Panc1 (cell line): ENCODE measurements around the gene CXCL1. TPM values are rescaled to one million over a fixed set of nuclear protein-coding genes. Genes with fewer than 3 reads are reported as not detected.

ENCODE experiments used
- ATAC-seq: fragments of 200-7000 bp; cut with Tn5 transposase; 2 replicates; pipeline ENCODE4 v1.9.1; 2020; ENCODE audit warnings: mild to moderate bottlenecking, moderate library complexity
- BruUV-seq: library from RNA; stranded (reverse); fragments of 400-500 nt; replicated peaks from 2 replicates; lab custom pipeline; 2021; lab: Mats Ljungman, UMichigan
- CTCF ChIA-PET: fragments of 300-600 bp; sonication (Branson Sonifier 250); formaldehyde crosslinking; loops from one replicate; lab custom pipeline; 2022; ENCODE audit warnings: antibody characterized with exemption; lab: Charles Lee
- POLR2A ChIA-PET: fragments of 300-600 bp; sonication (Branson Sonifier 250); formaldehyde crosslinking; loops from one replicate; lab custom pipeline; 2022; ENCODE audit warnings: antibody characterized with exemption; lab: Charles Lee
- DNase-seq: peaks from one replicate; pipeline ENCODE4 v3.0.0-alpha.2; 2010; ENCODE audit warnings: low read depth, low spot score
- H3K27ac ChIP-seq: 2 replicates; pipeline ENCODE4 v1.5.1; 2011; ENCODE audit warnings: mild to moderate bottlenecking, low read length, inconsistent platforms
- H3K27me3 ChIP-seq: fragments of 200-500 bp; sonication (Bioruptor generic); 2 replicates; pipeline ENCODE4 v1.6.0; 2014; ENCODE audit warnings: low read length, inconsistent platforms; ENCODE audit not compliant: control insufficient read depth, insufficient read depth
- H3K36me3 ChIP-seq: fragments of 200-500 bp; sonication (Bioruptor generic); 2 replicates; pipeline ENCODE4 v1.5.1; 2014; ENCODE audit warnings: inconsistent platforms, mild to moderate bottlenecking, low read length, moderate library complexity; ENCODE audit not compliant: control insufficient read depth, insufficient read depth
- H3K4me1 ChIP-seq: 2 replicates; pipeline ENCODE4 v1.5.1; 2011; ENCODE audit warnings: inconsistent platforms, mild to moderate bottlenecking, low read length, moderate library complexity; ENCODE audit not compliant: control insufficient read depth, insufficient read depth
- H3K4me3 ChIP-seq, 2 experiments: 2 replicates each; pipeline ENCODE4 v1.5.1; 2011 to 2012; ENCODE audit warnings: low read depth in 2 of 2, low read length in 2 of 2, mild to moderate bottlenecking in 2 of 2, inconsistent platforms in 1 of 2, moderate library complexity in 1 of 2
- H3K9me3 ChIP-seq: fragments of 200-500 bp; sonication (Bioruptor generic); 2 replicates; pipeline ENCODE4 v1.5.1; 2014; ENCODE audit warnings: low read depth, mild to moderate bottlenecking, inconsistent platforms, low read length, moderate library complexity; ENCODE audit not compliant: control insufficient read depth, insufficient read depth
- POLR2AphosphoS5 ChIP-seq: IDR thresholded peaks from 2 replicates; pipeline ENCODE4 v1.6.1; 2012; ENCODE audit warnings: mild to moderate bottlenecking, low read depth, low read length, moderate library complexity
- SIN3A ChIP-seq: IDR thresholded peaks from 2 replicates; pipeline ENCODE4 v1.6.1; 2012; ENCODE audit warnings: low read depth, mild to moderate bottlenecking, low read length, moderate library complexity, borderline replicate concordance; ENCODE audit not compliant: insufficient read depth
- TCF7L2 ChIP-seq: IDR thresholded peaks from 2 replicates; pipeline ENCODE4 v1.6.1; 2011; ENCODE audit warnings: mild to moderate bottlenecking, low read depth, low read length, inconsistent platforms
- in situ Hi-C: cut with HindIII; loops from 2 replicates; pipeline ENCODE4 v1.10.0; 2016; ENCODE audit warnings: low sequenced_read_pairs, low pct_unique_long_range_greater_than_20kb
- intact Hi-C: fragments of 100-400 bp; cut with micrococcal nuclease; formaldehyde crosslinking; loops from one replicate; pipeline ENCODE4 v1.10.0; 2022; ENCODE audit not compliant: unreplicated experiment
- total RNA-seq: library from RNA; stranded (reverse); gene quantifications from one replicate; pipeline ENCODE4 v1.2.1, GENCODE V29; 2021; ENCODE audit not compliant: unreplicated experiment
- TF ChIP-seq, protein P1 (sequence below), 2 experiments: IDR thresholded peaks; 2 replicates each; pipeline ENCODE4 v1.6.1; 2011 to 2012; ENCODE audit warnings: low read depth in 2 of 2, control low read depth in 1 of 2, low read length in 1 of 2, mild to moderate bottlenecking in 1 of 2, moderate library complexity in 1 of 2; ENCODE audit not compliant: insufficient read depth in 1 of 2
- TF ChIP-seq, protein P2 (sequence below): fragments of 450-650 bp; IDR thresholded peaks from 2 replicates; pipeline ENCODE4 v1.5.1; 2017; ENCODE audit warnings: mild to moderate bottlenecking

Gene CXCL1
- total RNA-seq, 1 experiment from 2014 or later, result 12.8 TPM

DNA sequence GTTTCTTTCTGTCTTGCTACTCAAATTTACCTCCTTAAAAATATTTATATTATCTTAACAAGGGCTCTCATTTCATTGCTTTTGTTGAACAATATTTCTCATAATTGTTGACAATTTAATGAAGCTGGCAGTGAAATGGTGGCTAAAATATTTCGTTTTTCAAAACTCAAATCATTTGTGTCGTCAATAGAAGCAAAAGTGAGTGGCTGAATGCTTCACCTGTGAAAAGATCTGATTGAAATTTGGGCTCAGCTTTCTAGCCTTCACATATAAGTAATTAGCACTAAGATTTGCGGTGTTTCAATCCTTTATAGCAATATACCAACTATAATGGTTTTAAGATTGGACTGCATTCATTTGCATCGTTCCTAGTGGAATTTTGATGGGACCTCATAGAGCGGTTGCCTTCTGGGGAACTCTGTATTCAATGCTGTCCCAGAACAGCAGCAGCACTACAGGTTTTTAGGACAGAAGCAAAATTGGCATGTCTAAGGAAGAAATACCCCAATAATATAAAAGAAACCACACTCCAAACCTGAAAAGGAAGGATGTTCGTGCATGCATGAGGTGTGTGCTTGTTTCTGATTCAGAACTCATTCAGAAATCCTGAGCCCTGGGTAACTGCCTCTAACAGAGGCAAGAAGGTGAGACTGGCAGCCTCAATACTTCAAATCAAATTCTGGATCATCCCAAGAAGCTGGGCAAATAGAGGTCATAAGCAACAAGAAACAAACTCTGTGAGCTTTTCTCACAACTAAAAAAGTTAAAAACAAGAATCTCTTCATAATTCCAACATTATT lies 2.5 kb downstream of the CXCL1 start:
- Histone ChIP-seq H3K27ac (no peak overlapping the region), H3K27me3 (no peaks in the 10 kb centered on the region), H3K4me3 (peak overlapping the region; percentile 30 to 54), H3K9me3 (no peaks in the 10 kb centered on the region), H3K4me1 (peaks cover 5% of the 10 kb centered on the region), H3K36me3 (no peaks in the 10 kb centered on the region)
- in situ Hi-C loops, result no loop called here
- TF ChIP-seq POLR2AphosphoS5 (0 out of 2 replicates have a peak, but pooled peaks have one; percentile 4), SIN3A (no peak), TCF7L2 (no peak)
- TF ChIP-seq, protein P1, sequence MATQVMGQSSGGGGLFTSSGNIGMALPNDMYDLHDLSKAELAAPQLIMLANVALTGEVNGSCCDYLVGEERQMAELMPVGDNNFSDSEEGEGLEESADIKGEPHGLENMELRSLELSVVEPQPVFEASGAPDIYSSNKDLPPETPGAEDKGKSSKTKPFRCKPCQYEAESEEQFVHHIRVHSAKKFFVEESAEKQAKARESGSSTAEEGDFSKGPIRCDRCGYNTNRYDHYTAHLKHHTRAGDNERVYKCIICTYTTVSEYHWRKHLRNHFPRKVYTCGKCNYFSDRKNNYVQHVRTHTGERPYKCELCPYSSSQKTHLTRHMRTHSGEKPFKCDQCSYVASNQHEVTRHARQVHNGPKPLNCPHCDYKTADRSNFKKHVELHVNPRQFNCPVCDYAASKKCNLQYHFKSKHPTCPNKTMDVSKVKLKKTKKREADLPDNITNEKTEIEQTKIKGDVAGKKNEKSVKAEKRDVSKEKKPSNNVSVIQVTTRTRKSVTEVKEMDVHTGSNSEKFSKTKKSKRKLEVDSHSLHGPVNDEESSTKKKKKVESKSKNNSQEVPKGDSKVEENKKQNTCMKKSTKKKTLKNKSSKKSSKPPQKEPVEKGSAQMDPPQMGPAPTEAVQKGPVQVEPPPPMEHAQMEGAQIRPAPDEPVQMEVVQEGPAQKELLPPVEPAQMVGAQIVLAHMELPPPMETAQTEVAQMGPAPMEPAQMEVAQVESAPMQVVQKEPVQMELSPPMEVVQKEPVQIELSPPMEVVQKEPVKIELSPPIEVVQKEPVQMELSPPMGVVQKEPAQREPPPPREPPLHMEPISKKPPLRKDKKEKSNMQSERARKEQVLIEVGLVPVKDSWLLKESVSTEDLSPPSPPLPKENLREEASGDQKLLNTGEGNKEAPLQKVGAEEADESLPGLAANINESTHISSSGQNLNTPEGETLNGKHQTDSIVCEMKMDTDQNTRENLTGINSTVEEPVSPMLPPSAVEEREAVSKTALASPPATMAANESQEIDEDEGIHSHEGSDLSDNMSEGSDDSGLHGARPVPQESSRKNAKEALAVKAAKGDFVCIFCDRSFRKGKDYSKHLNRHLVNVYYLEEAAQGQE (IDR thresholded peaks at IDR 0.05; ENCODE audit: insufficient read depth in 1 of 2, low read depth in 2 of 2, low read length in 1 of 2), result no peak
- TF ChIP-seq, protein P2, sequence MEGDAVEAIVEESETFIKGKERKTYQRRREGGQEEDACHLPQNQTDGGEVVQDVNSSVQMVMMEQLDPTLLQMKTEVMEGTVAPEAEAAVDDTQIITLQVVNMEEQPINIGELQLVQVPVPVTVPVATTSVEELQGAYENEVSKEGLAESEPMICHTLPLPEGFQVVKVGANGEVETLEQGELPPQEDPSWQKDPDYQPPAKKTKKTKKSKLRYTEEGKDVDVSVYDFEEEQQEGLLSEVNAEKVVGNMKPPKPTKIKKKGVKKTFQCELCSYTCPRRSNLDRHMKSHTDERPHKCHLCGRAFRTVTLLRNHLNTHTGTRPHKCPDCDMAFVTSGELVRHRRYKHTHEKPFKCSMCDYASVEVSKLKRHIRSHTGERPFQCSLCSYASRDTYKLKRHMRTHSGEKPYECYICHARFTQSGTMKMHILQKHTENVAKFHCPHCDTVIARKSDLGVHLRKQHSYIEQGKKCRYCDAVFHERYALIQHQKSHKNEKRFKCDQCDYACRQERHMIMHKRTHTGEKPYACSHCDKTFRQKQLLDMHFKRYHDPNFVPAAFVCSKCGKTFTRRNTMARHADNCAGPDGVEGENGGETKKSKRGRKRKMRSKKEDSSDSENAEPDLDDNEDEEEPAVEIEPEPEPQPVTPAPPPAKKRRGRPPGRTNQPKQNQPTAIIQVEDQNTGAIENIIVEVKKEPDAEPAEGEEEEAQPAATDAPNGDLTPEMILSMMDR, result no peak
- ATAC-seq (no peak), DNase-seq (no peak)
- intact Hi-C loops, result loop anchor here (2.0 to 5.0 kb wide), 2 partner anchors 46 to 263 kb away; no protein-coding TSS in a partner anchor
- CTCF ChIA-PET, result no interaction called here
- BruUV-seq, result no TSS peak
- POLR2A ChIA-PET, result interaction anchor here (0.6 kb wide), 2 partner anchors 190 to 210 kb away, joined by 3 to 8 read pairs; no protein-coding TSS in a partner anchor

DNA sequence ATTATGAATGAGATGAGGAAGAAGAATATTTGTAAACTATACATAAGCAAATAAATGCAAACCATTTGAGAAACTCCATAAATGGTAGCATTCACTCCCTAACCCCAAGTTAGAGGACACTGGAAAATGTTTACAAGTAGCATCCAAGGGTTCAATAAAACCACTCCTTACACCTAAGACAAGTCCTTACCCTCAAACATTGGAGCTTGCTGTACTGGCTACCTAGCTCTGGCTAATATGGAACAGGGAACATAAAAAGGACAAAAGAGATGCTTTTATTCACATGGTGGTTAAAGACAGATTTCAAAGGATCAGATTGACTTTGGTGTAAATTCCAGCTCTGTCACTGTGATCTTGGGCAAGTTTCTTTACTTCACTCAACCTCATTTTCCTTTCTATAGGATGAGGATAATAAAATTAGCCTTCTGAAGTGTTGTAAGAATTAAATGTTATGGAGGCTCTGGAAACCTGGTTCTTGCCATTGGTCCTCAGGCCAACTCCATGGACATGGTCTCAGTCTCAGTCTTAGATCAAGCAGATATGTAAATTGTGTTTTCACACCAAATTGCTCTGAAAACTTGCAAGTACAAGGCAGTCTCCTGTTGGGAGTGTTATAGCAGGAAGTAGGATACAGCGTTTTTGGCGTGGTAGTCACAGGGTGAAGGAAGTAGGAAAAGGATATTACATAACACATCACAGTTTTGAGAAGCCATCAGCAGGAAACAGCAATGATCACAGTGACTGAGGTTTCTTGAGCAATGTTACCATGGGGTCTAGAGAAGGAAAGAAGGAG lies 3.3 kb downstream of the CXCL1 start:
- TF ChIP-seq SIN3A (no peak), POLR2AphosphoS5 (peak; percentile 46; the same call in 1 of the 2 replicates), TCF7L2 (no peak)
- TF ChIP-seq, protein P1 (IDR thresholded peaks at IDR 0.05; ENCODE audit: insufficient read depth in 1 of 2, low read depth in 2 of 2, low read length in 1 of 2), result no peak
- TF ChIP-seq, protein P2, result no peak
- Histone ChIP-seq H3K4me3 (no peak overlapping the region), H3K27me3 (no peaks in the 10 kb centered on the region), H3K9me3 (no peaks in the 10 kb centered on the region), H3K27ac (no peak overlapping the region), H3K4me1 (peaks cover 5% of the 10 kb centered on the region), H3K36me3 (no peaks in the 10 kb centered on the region)
- in situ Hi-C loops (no loop called here), intact Hi-C loops (loop anchor here (5.0 kb wide), 1 partner anchor 45 kb away; no protein-coding TSS in a partner anchor)
- CTCF ChIA-PET, result no interaction called here
- DNase-seq, result no peak
- POLR2A ChIA-PET, result interaction anchor here (0.6 kb wide), 1 partner anchor 191 kb away, joined by 8 read pairs; no protein-coding TSS in a partner anchor
- no peak for ATAC-seq
- BruUV-seq, result no TSS peak
